H1 (cell line): ENCODE measurements around the gene ATG2B. TPM values are rescaled to one million over a fixed set of nuclear protein-coding genes. Genes with fewer than 3 reads are reported as not detected.

Source experiments
- CTCF ChIA-PET: fragments of 300-600 bp; sonication (Branson Sonifier 250); formaldehyde crosslinking; loops from one replicate; lab custom pipeline; 2021; ENCODE audit not compliant: partially characterized antibody; lab: Charles Lee
- POLR2A ChIA-PET: fragments of 300-600 bp; sonication (Branson Sonifier 250); formaldehyde crosslinking; loops from one replicate; lab custom pipeline; 2021; ENCODE audit warnings: inconsistent platforms; ENCODE audit not compliant: partially characterized antibody; lab: Charles Lee
- DNase-seq, 2 experiments: peaks; one replicate each; pipeline versions ENCODE4 v3.0.0 to v3.0.0-alpha.2; 2010 to 2022; ENCODE audit warnings: low spot score in 2 of 2, low read depth in 1 of 2, mixed read lengths in 1 of 2
- FAIRE-seq: peaks from 2 replicates; lab custom pipeline; 2011; peaks lifted over from hg19 to GRCh38; lab: Jason Lieb, UNC
- H2AFZ ChIP-seq: 2 replicates; pipeline ENCODE4 v1.8.1; 2012; ENCODE audit warnings: low read length, inconsistent platforms
- H2AK5ac ChIP-seq: 2 replicates; pipeline ENCODE4 v1.6.1; 2013; ENCODE audit warnings: low read depth, low read length
- H2BK120ac ChIP-seq: replicated peaks from 2 replicates; pipeline ENCODE3; 2013; ENCODE audit warnings: low read depth, low read length, inconsistent platforms
- H2BK12ac ChIP-seq: 2 replicates; pipeline ENCODE4 v1.6.1; 2013; ENCODE audit warnings: low read depth, low read length
- H2BK15ac ChIP-seq: 2 replicates; pipeline ENCODE4 v1.6.1; 2013; ENCODE audit warnings: low read length
- H2BK20ac ChIP-seq: 2 replicates; pipeline ENCODE4 v1.6.1; 2013; ENCODE audit warnings: low read length
- H2BK5ac ChIP-seq: 2 replicates; pipeline ENCODE4 v1.6.1; 2013; ENCODE audit warnings: low read depth, low read length
- H3K14ac ChIP-seq: 2 replicates; pipeline ENCODE4 v1.6.1; 2013; ENCODE audit warnings: inconsistent platforms; ENCODE audit not compliant: insufficient read length
- H3K18ac ChIP-seq: 2 replicates; pipeline ENCODE4 v1.6.1; 2013; ENCODE audit warnings: low read length; ENCODE audit errors: extremely low read depth
- H3K23ac ChIP-seq: 2 replicates; pipeline ENCODE4 v1.6.1; 2013; ENCODE audit warnings: inconsistent platforms; ENCODE audit not compliant: insufficient read length
- H3K23me2 ChIP-seq: 2 replicates; pipeline ENCODE4 v1.6.1; 2013; ENCODE audit warnings: low read depth, low read length
- H3K27ac ChIP-seq: 2 replicates; pipeline ENCODE4 v1.6.1; 2011; ENCODE audit warnings: low read depth, low read length, inconsistent platforms
- H3K27me3 ChIP-seq, 4 experiments: replicated peaks in 1 of 4; 1 replicate in 1 of 4; 2 replicates in 3 of 4; pipeline versions ENCODE4 v1.6.1 to v1.8.1; 2011 to 2013; ENCODE audit warnings: low read length in 3 of 4, mild to moderate bottlenecking in 3 of 4, inconsistent platforms in 2 of 4, mixed read lengths in 2 of 4, moderate library complexity in 1 of 4; ENCODE audit not compliant: control insufficient read depth in 3 of 4, insufficient read depth in 3 of 4; ENCODE audit errors: extremely low read depth in 1 of 4
- H3K36me3 ChIP-seq, 4 experiments: 2 replicates each; pipeline versions ENCODE4 v1.6.1 to v1.8.1; 2011 to 2013; ENCODE audit warnings: mild to moderate bottlenecking in 4 of 4, low read length in 3 of 4, moderate library complexity in 2 of 4, control low read depth in 1 of 4, inconsistent platforms in 1 of 4; ENCODE audit not compliant: insufficient read depth in 4 of 4, control insufficient read depth in 2 of 4
- H3K4ac ChIP-seq: replicated peaks from 2 replicates; pipeline ENCODE3; 2013; ENCODE audit warnings: low read length, low read depth, mixed read lengths, inconsistent platforms; ENCODE audit not compliant: insufficient read length
- H3K4me1 ChIP-seq, 4 experiments: replicated peaks in 1 of 4; 1 replicate in 1 of 4; 2 replicates in 3 of 4; pipeline versions ENCODE4 v1.6.1 to v1.8.1; 2011 to 2013; ENCODE audit warnings: low read length in 3 of 4, inconsistent platforms in 2 of 4, mixed read lengths in 1 of 4; ENCODE audit not compliant: insufficient read depth in 4 of 4, control insufficient read depth in 3 of 4
- H3K4me2 ChIP-seq, 2 experiments: 2 replicates each; pipeline versions ENCODE4 v1.6.1 to v1.8.1; 2011 to 2013; ENCODE audit warnings: low read depth in 2 of 2, low read length in 2 of 2, control low read depth in 1 of 2, inconsistent platforms in 1 of 2, mild to moderate bottlenecking in 1 of 2; ENCODE audit not compliant: insufficient read depth in 1 of 2
- H3K4me3 ChIP-seq, 4 experiments: fragments of 200-600, 300-600 bp in 1 of 4; sonication (generic), shearing (Covaris generic), sonication (Bioruptor Twin) in 1 of 4; 2 replicates each; pipeline versions ENCODE4 v1.5.1 to v1.8.1; 2011 to 2016; ENCODE audit warnings: low read length in 4 of 4, low read depth in 3 of 4, control low read depth in 2 of 4, inconsistent platforms in 2 of 4, mild to moderate bottlenecking in 2 of 4, mixed read lengths in 1 of 4, moderate library complexity in 1 of 4; ENCODE audit not compliant: insufficient read depth in 2 of 4; ENCODE audit errors: extremely low read depth in 1 of 4
- H3K56ac ChIP-seq: replicated peaks from 2 replicates; pipeline ENCODE3; 2013; ENCODE audit warnings: low read depth, mild to moderate bottlenecking, mixed read lengths, low read length, inconsistent platforms; ENCODE audit not compliant: insufficient read length
- H3K79me1 ChIP-seq: 2 replicates; pipeline ENCODE4 v1.6.1; 2013; ENCODE audit warnings: low read depth, low read length, control low read depth
- H3K79me2 ChIP-seq, 2 experiments: 2 replicates each; pipeline versions ENCODE4 v1.6.1 to v1.8.1; 2012 to 2013; ENCODE audit warnings: low read length in 2 of 2, mild to moderate bottlenecking in 2 of 2, inconsistent platforms in 1 of 2; ENCODE audit not compliant: insufficient read depth in 2 of 2, control insufficient read depth in 1 of 2
- H3K9ac ChIP-seq, 4 experiments: replicated peaks in 1 of 4; 1 replicate in 1 of 4; 2 replicates in 3 of 4; pipeline versions ENCODE4 v1.6.1 to v1.8.1; 2011 to 2013; ENCODE audit warnings: low read depth in 3 of 4, low read length in 3 of 4, control low read depth in 2 of 4, mild to moderate bottlenecking in 2 of 4, moderate library complexity in 2 of 4, inconsistent platforms in 1 of 4; ENCODE audit errors: extremely low read depth in 1 of 4
- H3K9me3 ChIP-seq, 2 experiments: 2 replicates each; pipeline versions ENCODE4 v1.6.1 to v1.8.1; 2012 to 2013; ENCODE audit warnings: mild to moderate bottlenecking in 2 of 2, moderate library complexity in 2 of 2, control low read depth in 1 of 2, inconsistent platforms in 1 of 2, low read depth in 1 of 2, low read length in 1 of 2, mixed read lengths in 1 of 2; ENCODE audit not compliant: insufficient read depth in 2 of 2
- H4K20me1 ChIP-seq, 2 experiments: replicated peaks in 1 of 2; 2 replicates each; pipeline versions ENCODE3 to v1.8.1; 2011 to 2013; ENCODE audit warnings: inconsistent platforms in 2 of 2, low read length in 2 of 2, mild to moderate bottlenecking in 1 of 2; ENCODE audit not compliant: insufficient read depth in 2 of 2, control insufficient read depth in 1 of 2
- H4K5ac ChIP-seq: 2 replicates; pipeline ENCODE4 v1.6.1; 2013; ENCODE audit warnings: low read length, low read depth, mixed read lengths, inconsistent platforms; ENCODE audit not compliant: insufficient read length
- H4K8ac ChIP-seq: 2 replicates; pipeline ENCODE4 v1.8.0; 2013; ENCODE audit warnings: mild to moderate bottlenecking, moderate library complexity, low read length, inconsistent platforms; ENCODE audit not compliant: insufficient read depth; ENCODE audit errors: extremely low read depth
- H4K91ac ChIP-seq: replicated peaks from 2 replicates; pipeline ENCODE3; 2013; ENCODE audit warnings: low read length, mixed read lengths, inconsistent platforms; ENCODE audit not compliant: insufficient read length
- BACH1 ChIP-seq: IDR thresholded peaks from 2 replicates; pipeline ENCODE4 v1.6.1; 2012; ENCODE audit warnings: low read length, improper control_type of control experiment
- BCL11A ChIP-seq, 2 experiments: IDR thresholded peaks; one replicate each; pipeline ENCODE4 v1.6.1; 2011; ENCODE audit warnings: low read depth in 2 of 2, low read length in 2 of 2, mild to moderate bottlenecking in 2 of 2
- BRCA1 ChIP-seq: IDR thresholded peaks from 2 replicates; pipeline ENCODE4 v1.6.1; 2012; ENCODE audit warnings: low read depth, low read length, improper control_type of control experiment
- CEBPB ChIP-seq: IDR thresholded peaks from 2 replicates; pipeline ENCODE4 v1.6.1; 2012; ENCODE audit warnings: low read depth, low read length
- NANOG ChIP-seq: IDR thresholded peaks from 2 replicates; pipeline ENCODE4 v1.6.1; 2011; ENCODE audit warnings: low read length, low read depth, mild to moderate bottlenecking, inconsistent platforms; ENCODE audit not compliant: insufficient read depth, poor library complexity, severe bottlenecking
- RAD21 ChIP-seq, 2 experiments: IDR thresholded peaks in 1 of 2; conservative IDR thresholded peaks in 1 of 2; 2 replicates each; pipeline ENCODE4 v1.6.1; 2011; ENCODE audit warnings: low read depth in 2 of 2, low read length in 2 of 2, improper control_type of control experiment in 1 of 2, inconsistent platforms in 1 of 2, mild to moderate bottlenecking in 1 of 2, moderate library complexity in 1 of 2
- RFX5 ChIP-seq: IDR thresholded peaks from 2 replicates; pipeline ENCODE4 v1.6.1; 2011; ENCODE audit warnings: low read depth, low read length, improper control_type of control experiment, borderline replicate concordance
- SAP30 ChIP-seq: fragments of 300-600 bp; sonication (generic); IDR thresholded peaks from 2 replicates; pipeline ENCODE4 v1.7.1; 2012; ENCODE audit warnings: low read length, moderate library complexity, mild to moderate bottlenecking, inconsistent platforms; ENCODE audit not compliant: insufficient read depth, insufficient replicate concordance
- SP1 ChIP-seq: IDR thresholded peaks from 2 replicates; pipeline ENCODE4 v1.6.1; 2011; ENCODE audit warnings: low read depth, low read length
- SRF ChIP-seq: IDR thresholded peaks from 2 replicates; pipeline ENCODE4 v1.6.1; 2011; ENCODE audit warnings: mild to moderate bottlenecking, low read depth, low read length, moderate library complexity
- TAF7 ChIP-seq: optimal IDR thresholded peaks from 2 replicates; pipeline ENCODE3; 2011; ENCODE audit warnings: low read depth, mild to moderate bottlenecking, inconsistent platforms, low read length, moderate library complexity, borderline replicate concordance
- TCF12 ChIP-seq: IDR thresholded peaks from 2 replicates; pipeline ENCODE4 v1.6.1; 2011; ENCODE audit warnings: low read depth, mild to moderate bottlenecking, low read length
- USF2 ChIP-seq: IDR thresholded peaks from 2 replicates; pipeline ENCODE4 v1.6.1; 2011; ENCODE audit warnings: low read length, improper control_type of control experiment
- WGBS, 2 experiments: shearing (Covaris generic) in 1 of 2; methylation state at CpG; one replicate each; pipeline versions ENCODE4 v1.1.6 to v1.1.7; 2013 to 2015; ENCODE audit warnings: low lambda C conversion rate in 2 of 2, mixed read lengths in 2 of 2, inconsistent platforms in 1 of 2, low coverage in 1 of 2, missing lambda C conversion rate in 1 of 2; ENCODE audit not compliant: insufficient replicate concordance in 2 of 2, insufficient coverage in 1 of 2, insufficient read length in 1 of 2; ENCODE audit errors: extremely low coverage in 1 of 2, missing lambda C conversion rate in 1 of 2; 5-methylcytosine and 5-hydroxymethylcytosine counted together
- polyA plus RNA-seq, 7 experiments: library from polyadenylated mRNA; depleted of rRNA in 3 of 7; stranded (reverse) in 5 of 7; unstranded in 2 of 7; fragments of >200 nt in 5 of 7; fragments of 200-250 nt in 2 of 7; gene quantifications; 1 replicate in 5 of 7; 2 replicates in 1 of 7; 4 replicates in 1 of 7; pipeline versions ENCODE4 v1.2.1 to v1.2.3, GENCODE V29; 2011 to 2013; ENCODE audit warnings: missing spikeins in 2 of 7, mixed read lengths in 2 of 7
- total RNA-seq: library from RNA; stranded (reverse); fragmentation: NEBNext Ultra II Directional; extraction: Animal tissue kit (Norgen Biotek cat#: 25700); gene quantifications from 2 replicates; pipeline ENCODE4 v1.2.1, GENCODE V29; 2021

ATG2B gene
- total and polyA plus RNA-seq, 2 of the 8 experiments (the other 6 are each of a cell fraction or from before 2014, with no cell fraction given): 4.6 to 14.4 TPM

DNA sequence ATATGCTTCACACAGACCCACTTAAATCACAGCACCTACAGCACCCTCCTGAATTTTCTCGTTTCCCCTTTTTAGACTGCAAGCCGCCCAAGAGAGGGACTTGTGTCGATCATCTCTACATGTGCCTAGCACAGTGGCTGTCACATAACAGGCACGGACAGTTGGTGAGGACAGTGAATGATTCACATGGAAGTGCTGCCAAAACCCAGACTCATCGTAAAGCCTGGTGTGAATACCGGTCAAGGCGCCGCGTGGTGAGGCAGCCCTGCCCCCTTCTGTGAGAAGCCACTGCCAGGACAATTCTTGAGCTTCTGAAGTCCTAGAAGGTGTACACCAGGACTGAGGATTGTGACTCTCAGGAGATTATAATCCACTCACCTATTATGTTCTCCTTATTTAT, 44.3 kb downstream of the ATG2B start:
- Histone ChIP-seq H3K23ac (no peak overlapping the region), H3K79me1 (no peaks in the 10 kb centered on the region), H2BK20ac (no peak overlapping the region), H2BK5ac (no peak overlapping the region; the same call in 1 of the 2 replicates), H3K23me2 (no peaks in the 10 kb centered on the region), H3K56ac (no peak overlapping the region), H3K14ac (no peak overlapping the region), H3K4ac (no peak overlapping the region), H4K5ac (no peak overlapping the region), H3K4me1 (peaks cover 0 to 3% (median 0%) of the 10 kb centered on the region in 4 experiments; a peak in 1 of 7 replicates), H3K4me2 (no peak overlapping the region), H4K20me1 (no peaks in the 10 kb centered on the region), H3K9me3 (no peaks in the 10 kb centered on the region), H4K91ac (no peak overlapping the region), H3K27ac (no peak overlapping the region), H4K8ac (no peak overlapping the region; the same call in 1 of the 2 replicates), H3K36me3 (peaks cover 0 to 34% (median 2%) of the 10 kb centered on the region in 4 experiments; a peak in 4 of 8 replicates), H3K79me2 (no peaks in the 10 kb centered on the region), H3K4me3 (no peak overlapping the region), H2BK120ac (no peak overlapping the region), H2AFZ (no peak overlapping the region), H2BK15ac (no peak overlapping the region), H2BK12ac (no peak overlapping the region), H3K18ac (no peak overlapping the region), H3K27me3 (no peaks in the 10 kb centered on the region), H3K9ac (no peak overlapping the region), H2AK5ac (no peak overlapping the region)
- CTCF ChIA-PET: interaction anchor here (1.2 kb wide), 2 partner anchors 11 to 14 kb away, joined by 3 to 4 read pairs; no protein-coding TSS in a partner anchor
- DNase-seq (no peak), FAIRE-seq (no peak)
- POLR2A ChIA-PET: no interaction called here
- WGBS, 2 experiments: 92% methylated on average over 9 of the region's 9 CpGs; no CpG with 5 or more reads in 1 of the 2 experiments
- TF ChIP-seq TCF12 (no peak), SP1 (no peak), BCL11A (IDR thresholded peaks at IDR 0.05; ENCODE audit: low read depth in 2 of 2, low read length in 2 of 2) (no peak), TAF7 (no peak), BRCA1 (no peak), CEBPB (no peak), SRF (no peak), USF2 (no peak), RAD21 (IDR thresholded peaks at IDR 0.05 in 1 of 2, conservative IDR thresholded peaks at IDR 0.05 in 1 of 2; ENCODE audit: low read depth in 2 of 2, low read length in 2 of 2) (no peak), NANOG (no peak), SAP30 (no peak), RFX5 (no peak), BACH1 (no peak)
